HS-27A (cell line): Measurements from ENCODE around the gene GGN.
"Not testable (repeated sequence)": the region's sequence is repeated elsewhere in the genome, so short reads cannot be mapped to it uniquely, and the experiment has no call there.

Source experiments
- DNase-seq: peaks from one replicate; pipeline ENCODE4 v3.0.0-alpha.2; 2012; ENCODE audit warnings: low read depth, missing footprints

GGN gene, protein sequence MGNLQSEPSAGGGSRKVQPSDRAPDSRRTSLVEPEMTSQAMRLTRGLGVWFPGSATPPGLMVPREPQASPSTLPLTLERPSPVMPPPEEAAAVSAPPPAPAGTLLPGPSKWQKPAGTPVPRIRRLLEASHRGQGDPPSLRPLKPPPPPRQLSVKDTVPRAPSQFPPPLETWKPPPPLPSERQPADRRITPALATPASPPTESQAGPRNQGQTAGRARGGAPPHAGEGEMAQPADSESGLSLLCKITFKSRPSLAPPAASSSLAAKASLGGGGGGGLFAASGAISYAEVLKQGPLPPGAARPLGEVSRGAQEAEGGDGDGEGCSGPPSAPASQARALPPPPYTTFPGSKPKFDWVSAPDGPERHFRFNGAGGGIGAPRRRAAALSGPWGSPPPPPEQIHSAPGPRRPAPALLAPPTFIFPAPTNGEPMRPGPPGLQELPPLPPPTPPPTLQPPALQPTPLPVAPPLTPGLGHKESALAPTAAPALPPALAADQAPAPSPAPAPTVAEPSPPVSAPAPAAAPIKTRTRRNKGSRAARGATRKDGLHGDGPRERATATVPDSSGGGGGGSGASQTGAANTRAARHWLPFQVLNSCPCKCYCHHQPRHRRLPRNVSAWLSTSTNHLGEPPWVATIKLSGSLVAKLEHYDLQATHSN

DNA sequence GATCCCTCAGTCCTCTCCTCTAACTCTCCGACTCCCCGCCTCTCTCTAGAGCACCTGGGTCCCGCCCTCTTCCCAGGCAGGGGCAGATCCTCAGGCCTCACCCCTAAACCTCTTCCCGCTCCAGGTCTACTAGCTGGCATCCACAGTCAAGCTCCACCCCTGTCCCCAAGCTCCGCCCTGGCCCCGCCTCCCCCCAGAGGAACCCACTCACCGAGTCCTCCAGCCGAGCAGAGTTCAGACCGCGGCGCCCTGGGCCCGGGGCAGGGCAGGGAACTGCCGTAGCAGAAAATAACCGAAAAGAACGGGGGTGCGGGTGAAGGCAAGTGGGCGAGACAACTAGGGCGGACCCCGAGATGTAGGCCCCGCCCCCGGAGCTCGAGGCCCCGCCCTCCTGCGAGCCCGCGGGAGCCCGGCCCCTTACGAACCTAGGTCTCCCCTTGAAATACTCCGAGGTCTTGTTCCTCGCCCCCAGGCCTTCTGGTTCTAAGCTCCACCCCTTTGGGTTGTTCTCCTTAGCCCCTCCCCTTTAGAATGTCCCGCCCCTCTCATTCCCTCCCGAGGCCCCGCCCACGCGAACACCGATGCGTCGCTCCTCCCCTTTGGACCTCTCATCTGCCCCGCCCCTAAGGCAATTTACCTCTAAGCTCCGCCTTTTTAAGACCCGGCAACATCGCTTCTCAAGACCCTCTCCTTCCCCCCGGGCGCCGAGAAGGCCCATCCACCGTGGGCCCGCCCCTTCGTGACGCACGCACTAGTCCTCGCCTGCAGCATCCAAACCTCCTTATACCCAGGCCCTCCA, at the start of gene GGN:
GGN (minus strand) TSS at position 485 of the 799 bp plus-strand sequence. CDS start 773 bp downstream, outside the sequence.
- peak; percentile 97 for DNase-seq

DNA sequence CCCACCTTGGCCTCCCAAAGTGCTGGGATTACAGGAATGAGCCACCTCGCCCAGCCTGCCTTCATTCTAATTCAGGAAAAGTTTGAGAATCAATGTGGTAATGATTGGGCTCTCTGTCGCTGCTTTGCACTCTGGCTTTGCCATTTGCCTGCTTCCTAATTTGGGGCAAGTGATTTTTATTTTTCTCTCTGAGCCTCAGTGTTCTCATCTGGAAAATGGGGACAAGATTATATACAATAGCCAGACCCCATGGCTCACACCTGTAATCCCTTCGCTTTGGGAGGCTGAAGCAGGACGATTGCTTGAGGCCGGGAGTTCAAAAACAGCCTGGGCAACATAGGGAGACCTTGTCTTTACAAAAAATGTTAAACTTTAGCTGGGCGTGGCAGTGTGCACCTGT, 49.5 kb upstream of the GGN start:
- no peak for DNase-seq

DNA sequence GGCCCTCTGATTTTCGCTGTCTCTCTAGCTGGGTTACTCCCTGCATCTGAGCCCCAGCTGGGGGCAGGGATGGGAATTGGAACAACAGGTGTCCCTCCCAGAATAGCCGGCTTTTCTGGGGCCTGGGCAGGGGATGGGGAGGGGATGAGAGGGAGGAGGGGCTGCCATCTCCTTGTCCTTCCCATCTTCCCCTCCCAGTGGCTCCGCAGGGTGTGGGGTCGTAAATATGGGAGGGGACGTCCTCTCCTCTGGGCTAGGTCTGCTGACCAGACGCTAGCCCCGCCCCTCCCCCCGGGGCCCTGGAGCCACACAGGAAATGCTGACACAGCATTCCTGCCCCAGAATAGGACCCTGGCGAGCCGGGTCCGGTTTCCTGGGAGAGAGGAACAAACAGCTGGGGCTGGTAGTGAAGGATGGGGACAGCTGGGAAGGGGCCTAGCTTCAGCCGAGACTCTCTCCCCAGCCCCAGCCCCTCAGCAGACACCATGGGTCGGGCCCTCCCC, 46.8 kb upstream of the GGN start:
- no peak for DNase-seq

DNA sequence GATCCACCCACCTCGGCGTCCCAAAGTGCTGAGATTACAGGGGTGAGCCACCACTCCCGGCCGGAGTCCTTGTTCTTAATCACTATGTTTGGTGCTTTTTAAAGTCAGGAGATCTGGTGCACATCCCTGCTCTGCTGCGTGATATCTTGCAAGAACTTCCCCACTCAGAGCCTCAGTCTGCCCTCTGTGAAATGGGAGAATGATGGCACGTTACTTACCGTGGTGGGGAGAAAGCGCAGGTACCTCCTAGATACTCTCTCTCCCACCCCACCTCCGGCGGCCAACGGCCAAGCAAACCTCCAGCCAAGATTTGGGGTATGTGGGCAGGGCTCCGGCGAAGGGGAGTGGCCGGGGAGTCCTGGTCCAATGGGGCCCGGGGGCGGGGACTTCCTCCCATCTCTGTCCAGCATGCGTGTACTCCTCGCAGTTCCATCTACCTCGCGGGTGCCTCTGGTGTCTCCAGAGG, 45.5 kb upstream of the GGN start, which contains the start of gene RYR1:
RYR1 (plus strand) TSS at position 424 of the 466 bp plus-strand sequence. CDS start 139 bp downstream, outside the sequence.
- DNase-seq = no peak

DNA sequence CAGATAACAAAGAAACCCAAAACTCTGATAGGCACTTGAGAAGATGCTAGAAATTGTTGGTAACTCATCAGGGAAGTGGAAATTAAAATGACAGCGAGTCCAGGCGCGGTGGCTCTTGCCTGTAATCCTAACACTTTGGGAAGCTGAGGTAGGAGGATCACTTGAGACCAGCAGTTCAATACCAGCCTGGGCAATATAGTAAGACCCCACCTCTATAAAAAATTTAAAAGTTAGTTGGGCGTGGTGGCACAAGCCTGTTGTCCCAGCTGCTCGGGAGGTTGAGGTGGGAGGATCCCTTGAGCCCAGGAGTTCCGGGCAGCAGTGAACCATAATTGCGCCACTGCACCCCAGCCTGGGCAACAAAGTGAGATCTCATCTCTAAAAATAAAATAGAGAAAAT, 43.1 kb upstream of the GGN start:
- no peak for DNase-seq

DNA sequence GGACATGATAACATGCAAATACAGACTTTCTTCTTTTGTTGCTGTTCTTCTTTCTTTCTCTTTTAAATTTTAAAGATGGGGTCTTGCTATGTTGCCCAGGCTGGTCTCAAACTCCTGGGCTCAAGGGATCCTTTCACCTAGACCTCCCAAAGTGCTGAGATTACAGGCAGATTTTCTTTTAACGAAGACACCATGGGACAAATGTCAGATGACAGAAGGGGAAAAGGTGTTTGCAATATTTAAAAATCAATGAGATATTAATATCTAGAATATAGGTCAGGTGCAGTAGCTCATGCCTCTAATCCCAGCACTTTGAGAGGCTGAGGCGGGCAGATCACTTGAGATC, 42.0 kb upstream of the GGN start:
- DNase-seq = no peak

DNA sequence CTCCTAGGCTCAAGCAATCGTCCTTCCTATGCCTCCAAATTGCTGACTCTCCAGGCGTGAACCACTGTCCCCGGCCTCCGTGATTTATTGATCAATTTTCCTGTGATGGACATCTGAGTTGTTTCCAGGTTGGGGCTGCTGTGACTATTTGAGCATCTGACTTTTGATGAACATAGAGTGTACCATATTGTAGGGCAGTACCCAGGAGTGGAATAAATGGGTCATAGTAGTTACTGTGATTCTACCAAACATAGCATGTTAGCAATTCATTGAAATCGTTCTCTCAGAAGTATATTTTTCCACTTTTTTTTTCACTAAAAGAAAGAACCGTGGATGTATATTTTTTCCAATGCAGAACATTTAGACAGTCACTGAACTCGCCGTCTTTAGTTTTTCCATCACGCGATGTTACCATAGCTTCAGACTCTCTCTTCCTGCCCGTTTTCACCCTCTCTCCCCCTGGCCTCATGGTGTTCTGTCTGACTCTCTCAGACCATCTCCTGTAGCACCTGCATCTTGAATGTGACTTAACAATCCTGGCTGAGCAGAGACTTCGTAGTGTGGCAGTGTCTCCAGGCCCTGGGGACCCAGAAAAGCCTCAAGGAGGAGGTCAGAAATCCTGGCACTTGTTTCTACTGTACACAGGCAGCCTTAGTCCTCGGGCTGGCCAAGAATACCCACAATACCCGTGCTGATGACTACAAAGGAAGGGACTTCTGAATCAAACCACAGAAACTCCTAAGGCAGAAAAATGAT, 41.4 kb upstream of the GGN start:
- no peak for DNase-seq

DNA sequence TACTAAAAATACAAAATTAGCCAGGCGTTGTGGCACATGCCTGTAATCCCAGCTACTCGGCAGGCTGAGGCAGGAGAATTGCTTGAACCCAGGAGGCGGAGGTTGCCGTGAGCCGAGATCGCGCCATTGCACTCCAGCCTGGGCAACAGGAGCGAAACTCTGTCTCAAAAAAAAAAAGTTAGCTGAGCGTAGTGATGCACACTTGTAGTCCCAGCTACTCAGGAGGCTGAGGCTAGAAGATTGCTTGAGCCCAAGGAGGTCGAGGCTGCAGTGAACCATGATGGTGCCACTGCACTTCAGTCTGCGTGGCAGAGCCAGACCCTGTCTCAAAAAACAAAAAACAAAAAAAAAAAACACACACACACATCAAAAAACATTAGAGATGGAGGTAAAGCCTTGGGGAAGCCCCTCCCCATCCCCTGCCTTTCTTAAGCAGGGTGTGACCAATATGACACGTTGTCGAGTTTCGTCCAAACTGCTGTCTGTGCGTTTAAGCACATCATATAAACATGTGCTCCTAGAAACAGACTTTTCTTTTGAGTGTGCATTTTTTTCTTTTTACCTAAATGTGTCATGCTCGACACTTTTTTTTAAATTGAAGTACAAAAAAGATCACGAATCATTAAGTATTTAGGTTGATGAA, 39.3 kb upstream of the GGN start:
- not testable (repeated sequence) for DNase-seq

DNA sequence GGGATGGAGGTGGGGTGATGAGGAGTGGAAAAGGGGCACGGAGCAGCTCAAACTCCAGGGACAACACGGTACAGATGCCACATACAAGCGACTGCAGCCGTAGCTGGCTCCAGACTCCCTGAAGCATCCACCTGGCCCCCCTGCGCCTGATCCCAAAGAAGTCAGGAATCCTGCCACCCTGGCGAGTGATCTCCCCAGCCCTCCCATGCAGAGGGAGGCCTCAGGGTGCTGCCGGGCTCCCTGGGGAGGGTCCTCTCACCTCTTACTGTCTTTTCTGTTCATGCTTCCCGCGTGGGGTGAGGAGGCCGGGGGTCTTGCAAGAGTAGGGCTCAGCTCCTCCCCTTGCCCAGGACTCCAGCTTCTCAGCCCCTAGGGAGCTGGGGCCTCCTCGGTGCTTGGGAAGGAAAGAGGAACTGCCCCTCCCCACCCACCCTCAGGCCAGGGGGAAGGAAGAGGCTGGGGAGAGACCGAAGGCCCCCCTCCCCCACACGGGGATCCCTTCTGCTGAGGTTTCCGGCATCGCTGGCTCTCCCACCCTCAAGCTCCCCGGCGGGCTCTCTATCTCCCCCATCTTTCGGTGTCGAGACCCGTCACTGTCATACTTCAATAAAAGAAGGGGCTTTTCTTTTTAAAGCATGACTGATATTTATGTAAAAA, 38.1 kb upstream of the GGN start, which contains the start of gene RASGRP4:
RASGRP4 (minus strand) TSS at position 410 of the 657 bp plus-strand sequence; CDS start at position 282, 128 bp downstream.
- DNase-seq = no peak

DNA sequence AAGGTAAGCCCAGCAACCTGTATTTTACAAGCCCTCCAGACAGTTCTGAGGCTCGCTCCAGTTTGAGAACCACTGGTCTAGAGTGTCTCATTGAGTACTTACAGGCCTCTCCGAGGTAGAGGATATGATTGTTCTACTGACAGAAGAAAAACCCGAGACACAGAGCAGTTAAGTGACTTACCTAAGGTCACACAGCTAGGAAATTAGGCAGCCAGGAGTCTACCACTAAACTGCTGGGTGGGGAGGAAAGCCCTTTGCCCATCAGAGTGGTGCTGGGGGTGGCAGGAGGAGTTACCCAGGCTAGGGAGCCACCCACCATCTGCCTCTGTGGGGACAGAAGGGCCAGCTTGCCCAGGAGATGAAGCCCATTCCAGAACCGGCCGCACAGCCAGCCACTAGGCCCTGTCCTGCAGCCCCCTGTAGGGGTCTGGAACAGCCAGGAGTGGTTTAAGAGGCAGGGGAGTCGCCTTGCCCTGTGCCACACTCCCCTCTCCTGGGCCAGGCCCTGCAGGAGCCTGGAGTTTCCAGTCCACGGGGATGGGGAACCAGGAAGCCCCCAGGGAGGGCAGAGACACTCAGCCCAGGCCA, 37.5 kb upstream of the GGN start:
- no peak for DNase-seq

DNA sequence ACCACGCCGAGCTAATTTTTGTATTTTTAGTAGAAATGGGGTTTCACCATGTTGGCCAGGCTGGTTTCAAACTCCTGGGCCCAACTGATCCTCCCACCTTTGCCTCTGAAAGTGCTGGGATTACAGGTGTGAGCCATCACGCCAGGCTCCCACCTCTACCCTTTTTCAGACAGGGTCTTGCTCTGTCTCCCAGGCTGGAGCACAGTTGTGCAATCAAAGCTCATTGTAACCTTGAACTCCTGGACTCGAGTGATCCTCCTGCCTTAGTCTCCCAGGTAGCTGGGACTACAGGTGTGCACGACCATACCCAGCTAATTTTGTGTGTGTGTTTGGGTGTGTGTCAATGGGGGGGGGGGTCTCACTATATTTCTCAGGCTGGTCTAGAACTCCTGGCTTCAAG, 36.4 kb upstream of the GGN start:
- no peak for DNase-seq

DNA sequence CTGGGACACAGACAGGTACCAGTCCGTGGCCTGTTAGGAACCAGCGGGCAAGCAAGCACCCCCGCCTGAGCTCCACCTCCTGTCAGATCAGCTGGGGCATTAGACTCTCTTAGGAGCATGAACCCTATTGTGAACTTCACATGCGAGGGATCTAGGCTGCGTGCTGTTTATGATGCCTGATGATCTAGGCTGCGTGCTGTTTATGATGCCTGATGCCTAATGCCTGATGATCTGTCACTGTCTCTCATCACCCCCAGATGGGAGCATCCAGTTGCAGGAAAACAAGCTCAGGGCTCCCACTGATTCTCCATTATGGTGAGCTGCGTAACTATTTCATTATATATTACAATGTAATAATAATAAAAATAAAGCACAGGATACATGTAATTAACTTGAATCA, 34.6 kb upstream of the GGN start:
- no peak for DNase-seq

DNA sequence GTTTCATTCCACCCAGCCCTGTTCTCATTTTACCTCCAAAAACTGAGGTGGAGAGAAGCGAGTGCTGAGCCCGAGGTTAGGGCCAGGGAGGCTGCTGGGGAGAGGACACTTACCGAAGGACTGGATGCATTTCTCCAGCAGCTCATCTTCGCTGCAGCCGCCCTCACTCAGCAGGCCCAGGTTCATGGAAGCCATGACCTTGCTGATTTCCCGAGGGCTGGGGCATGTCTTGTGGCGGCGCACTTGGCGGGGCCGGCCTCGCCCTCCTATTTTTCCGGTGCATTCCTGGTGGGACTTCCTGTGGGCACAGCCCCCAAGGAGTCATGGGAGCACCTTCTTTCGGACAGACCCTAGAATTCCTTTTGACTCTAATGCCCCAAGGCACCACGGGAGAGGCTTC, 34.0 kb upstream of the GGN start:
- DNase-seq = no peak

DNA sequence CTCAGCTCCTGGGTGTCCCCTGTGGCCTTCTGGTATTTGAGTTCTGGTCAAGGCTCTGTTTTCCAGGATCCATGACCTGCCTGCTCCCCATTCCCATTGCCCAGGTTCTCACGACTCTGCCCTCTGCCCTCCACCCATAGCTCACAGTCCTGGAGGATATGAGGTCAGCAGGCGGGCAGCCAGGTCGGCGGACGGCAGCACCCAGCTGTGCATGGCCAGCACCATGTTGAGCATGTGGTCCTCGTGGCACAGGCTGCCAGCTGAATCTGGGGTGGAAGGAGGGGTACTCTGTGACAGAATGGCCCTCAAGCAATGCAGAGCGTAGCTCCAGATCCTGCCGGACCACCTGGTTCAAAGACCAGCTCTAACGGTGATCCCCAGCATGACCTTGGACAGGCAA, 33.1 kb upstream of the GGN start:
- DNase-seq = no peak

DNA sequence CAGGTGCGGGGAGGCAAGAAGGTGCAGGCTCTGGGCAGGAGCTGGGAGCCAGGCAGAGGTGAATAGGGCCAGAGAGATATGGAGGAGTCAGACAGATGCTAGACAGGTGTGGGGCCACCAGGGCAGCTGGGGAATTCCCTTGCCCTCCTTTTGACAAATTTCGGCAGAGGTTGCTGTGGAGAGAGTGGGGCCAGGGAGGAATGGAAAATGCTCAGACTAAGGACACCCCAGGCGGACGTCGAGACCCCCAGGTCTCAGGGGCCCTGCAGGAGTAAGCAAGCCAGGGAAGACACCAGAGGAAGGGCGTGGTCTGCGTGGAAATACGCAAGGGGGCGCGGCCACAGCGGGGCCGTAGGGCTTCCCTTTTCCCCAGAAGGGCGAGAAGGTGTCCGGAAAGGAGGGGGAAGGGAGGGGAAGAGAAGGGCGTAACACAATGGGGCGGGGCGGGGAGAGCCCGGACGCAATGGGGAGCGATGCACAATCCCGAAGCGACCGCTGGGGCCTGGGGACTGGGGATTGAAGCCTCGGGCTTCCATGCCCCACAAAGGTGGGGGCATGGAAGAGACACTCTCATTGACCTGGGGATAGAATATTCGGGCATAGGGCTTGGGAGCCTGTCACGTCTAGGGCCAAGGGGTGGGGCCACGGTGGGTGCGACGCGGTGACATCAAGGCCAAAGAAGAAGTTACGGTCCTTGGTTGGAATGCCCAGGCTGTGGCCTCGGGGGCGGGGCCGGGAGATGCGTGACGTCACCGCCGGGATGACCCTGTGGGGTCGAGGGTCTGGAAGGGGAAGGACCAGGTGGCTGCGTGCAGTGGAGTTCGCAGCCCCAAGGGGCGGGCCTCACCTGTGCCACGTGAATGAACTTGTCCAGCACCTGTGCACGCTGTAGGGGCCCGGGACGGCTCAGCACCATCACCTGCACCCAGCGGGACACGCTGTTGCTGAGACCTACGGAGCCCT, 30.0 kb upstream of the GGN start:
- no peak for DNase-seq

DNA sequence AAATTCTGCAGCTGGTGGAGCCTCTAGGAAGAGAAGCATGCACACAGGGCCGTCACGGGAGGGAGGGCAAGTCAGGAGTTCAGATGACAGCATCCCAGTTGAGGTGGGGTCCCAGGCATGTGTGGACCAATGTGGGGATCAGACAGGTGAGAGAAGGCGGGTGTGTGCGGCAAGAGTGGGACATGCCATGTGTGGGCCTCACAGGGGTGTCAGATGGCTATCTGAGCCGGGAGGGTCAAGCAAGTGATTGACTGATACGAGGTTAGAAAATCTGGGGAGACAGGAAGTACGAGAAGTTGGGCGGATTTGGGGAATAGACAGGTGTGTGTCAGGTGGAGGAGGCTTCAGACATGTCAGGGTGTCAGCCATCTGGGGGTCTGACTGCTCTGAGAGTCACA, 29.3 kb upstream of the GGN start:
- no peak for DNase-seq

DNA sequence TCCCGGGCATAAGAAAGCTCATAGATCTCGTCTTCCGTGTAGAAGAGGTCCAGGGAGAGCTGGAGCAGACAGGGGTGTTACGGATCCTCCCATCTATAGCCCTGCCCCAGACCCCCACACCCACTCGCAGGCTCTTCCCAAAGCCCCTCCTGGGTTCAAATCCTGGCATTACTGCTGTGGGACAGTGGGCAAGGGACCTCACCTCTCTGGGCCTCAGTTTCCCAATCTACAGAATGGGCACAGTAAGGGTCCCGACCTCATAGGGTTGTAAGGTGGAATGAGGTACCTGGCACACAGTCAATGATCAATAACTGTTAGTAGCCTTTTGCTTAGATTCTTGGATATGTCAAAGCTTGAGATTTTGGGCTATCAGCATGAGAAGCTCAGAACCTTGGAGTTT, 25.6 kb upstream of the GGN start:
- DNase-seq = no peak

DNA sequence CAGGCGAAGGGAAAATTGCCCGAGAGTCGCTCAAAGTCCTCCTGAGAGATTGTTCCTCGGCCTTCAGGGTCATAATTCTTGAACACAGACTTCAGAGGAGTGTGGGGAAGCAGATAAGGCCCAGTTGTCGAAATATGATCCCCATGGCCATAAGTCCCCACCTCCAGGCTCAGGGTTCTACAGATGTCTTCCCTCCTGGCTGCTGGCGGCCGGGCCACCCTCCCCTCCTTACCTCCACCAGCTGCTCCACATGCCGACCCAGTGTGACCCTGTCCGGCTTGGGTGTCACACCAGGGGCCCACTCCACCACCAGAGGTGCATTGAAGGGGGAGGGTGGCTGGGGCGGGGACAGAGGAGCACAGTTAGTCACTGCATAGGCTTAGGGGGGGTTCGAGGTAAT, 25.1 kb upstream of the GGN start:
- DNase-seq = no peak

DNA sequence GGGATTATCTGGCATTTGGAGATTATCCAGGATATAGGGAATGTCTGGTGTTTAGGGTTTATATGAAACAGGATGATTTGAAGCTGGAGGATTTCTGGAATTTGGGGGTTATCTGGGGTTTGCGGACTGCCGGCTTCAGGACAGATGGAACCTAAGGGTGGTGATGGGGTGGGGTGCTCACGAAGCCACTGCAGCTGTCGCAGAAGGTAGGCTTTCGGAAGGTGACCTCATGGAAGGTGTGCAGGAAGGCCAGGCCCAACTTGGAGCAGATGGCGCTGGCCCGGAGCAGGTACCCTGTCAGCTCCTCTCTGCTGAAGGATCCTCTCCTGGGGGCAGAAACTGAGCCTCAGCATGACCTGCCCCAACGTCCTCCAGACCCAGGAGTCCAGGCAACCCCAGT, 24.7 kb upstream of the GGN start:
- no peak for DNase-seq
